ENCODE measurements around the gene IL34.

The IL34 gene

DNA sequence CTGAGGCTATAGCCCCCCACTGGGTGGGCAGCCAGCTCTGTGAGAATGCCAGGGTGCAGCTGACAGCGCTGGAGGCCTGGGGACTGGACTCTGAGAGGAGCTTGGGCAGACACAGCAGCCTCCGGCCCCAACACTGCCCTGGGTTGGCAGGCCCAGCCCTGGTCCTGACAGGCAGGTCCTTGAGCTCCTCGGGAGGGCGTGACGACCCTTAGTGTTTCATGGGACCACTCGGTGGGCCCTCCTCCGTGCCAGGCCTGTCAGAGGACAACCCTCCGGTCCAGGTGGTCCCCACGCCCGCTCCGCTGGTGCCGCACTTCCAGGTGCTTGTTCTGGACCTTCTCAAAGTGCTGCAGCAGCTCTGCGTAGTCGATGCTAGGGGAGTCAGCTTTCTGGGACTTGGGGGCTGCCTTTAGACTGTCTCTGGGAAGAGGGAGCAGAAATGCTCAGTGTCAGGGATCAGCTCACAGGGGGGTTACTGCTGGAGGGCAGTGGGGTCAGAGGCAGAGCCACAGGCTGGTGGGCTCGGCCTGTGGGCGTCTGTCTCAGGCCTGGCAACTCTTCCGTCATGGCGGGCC is 41.4 kb downstream of the IL34 start:
- TF ChIP-seq EZH2phosphoT487 (IDR thresholded peaks at IDR 0.05; ENCODE audit: low read depth), result no peak
- TF ChIP-seq, protein P1, sequence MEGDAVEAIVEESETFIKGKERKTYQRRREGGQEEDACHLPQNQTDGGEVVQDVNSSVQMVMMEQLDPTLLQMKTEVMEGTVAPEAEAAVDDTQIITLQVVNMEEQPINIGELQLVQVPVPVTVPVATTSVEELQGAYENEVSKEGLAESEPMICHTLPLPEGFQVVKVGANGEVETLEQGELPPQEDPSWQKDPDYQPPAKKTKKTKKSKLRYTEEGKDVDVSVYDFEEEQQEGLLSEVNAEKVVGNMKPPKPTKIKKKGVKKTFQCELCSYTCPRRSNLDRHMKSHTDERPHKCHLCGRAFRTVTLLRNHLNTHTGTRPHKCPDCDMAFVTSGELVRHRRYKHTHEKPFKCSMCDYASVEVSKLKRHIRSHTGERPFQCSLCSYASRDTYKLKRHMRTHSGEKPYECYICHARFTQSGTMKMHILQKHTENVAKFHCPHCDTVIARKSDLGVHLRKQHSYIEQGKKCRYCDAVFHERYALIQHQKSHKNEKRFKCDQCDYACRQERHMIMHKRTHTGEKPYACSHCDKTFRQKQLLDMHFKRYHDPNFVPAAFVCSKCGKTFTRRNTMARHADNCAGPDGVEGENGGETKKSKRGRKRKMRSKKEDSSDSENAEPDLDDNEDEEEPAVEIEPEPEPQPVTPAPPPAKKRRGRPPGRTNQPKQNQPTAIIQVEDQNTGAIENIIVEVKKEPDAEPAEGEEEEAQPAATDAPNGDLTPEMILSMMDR (IDR thresholded peaks at IDR 0.05; ENCODE audit: low read depth, low read length), result no peak
- Histone ChIP-seq H3K36me3 (replicated peaks; ENCODE audit: low read depth, low read length) (no peaks in the 10 kb centered on the region), H3K27ac (ENCODE audit: low read length) (no peak overlapping the region), H3K27me3 (ENCODE audit: low read depth, low read length) (no peaks in the 10 kb centered on the region), H3K79me2 (ENCODE audit: low read length) (no peaks in the 10 kb centered on the region), H3K4me2 (ENCODE audit: low read length) (no peak overlapping the region), H3K4me1 (ENCODE audit: low read length) (no peaks in the 10 kb centered on the region), H3K9ac (ENCODE audit: low read length) (no peak overlapping the region), H3K9me3 (ENCODE audit: insufficient read depth, low read length) (no peaks in the 10 kb centered on the region), H4K20me1 (ENCODE audit: insufficient read depth, low read length) (no peaks in the 10 kb centered on the region), H2AFZ (ENCODE audit: low read depth, low read length) (no peak overlapping the region), H3K4me3 (ENCODE audit: low read length) (no peak overlapping the region)

DNA sequence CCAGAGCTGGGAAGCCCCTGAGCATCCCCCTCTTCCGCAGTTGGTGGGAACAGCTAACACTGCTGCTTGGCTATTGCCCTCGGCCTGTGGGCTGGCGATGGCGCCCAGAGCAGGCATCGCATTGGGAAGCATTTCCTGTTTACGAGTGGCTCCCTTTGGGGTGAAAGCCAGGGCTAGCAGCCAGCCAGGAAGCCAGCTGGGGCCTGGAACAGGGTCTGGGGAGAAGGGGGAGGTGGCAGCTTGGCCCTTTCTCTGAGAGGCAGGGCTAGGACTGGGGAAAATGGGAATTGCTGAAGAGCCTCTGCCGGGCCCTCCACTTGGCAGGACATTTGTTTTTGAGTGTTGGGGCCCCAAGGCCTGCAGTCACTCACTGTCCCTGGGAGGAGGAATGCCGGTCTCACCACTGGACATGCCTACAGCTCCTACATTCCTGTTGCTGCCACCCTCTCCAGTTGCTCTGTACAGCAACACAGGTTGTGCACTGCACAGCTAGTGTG is 41.9 kb downstream of the IL34 start:
- TF ChIP-seq, protein P1 (IDR thresholded peaks at IDR 0.05; ENCODE audit: low read depth, low read length), result no peak
- TF ChIP-seq EZH2phosphoT487 (IDR thresholded peaks at IDR 0.05; ENCODE audit: low read depth), result no peak
- H3K79me2 ChIP-seq (ENCODE audit: low read length), result no peaks in the 10 kb centered on the region
- H3K27ac ChIP-seq (ENCODE audit: low read length), result no peak overlapping the region
- H3K4me1 ChIP-seq (ENCODE audit: low read length), result no peaks in the 10 kb centered on the region
- H3K27me3 ChIP-seq (ENCODE audit: low read depth, low read length), result no peaks in the 10 kb centered on the region
- no peaks in the 10 kb centered on the region for H3K9me3 ChIP-seq (ENCODE audit: insufficient read depth, low read length)
- H3K9ac ChIP-seq (ENCODE audit: low read length), result no peak overlapping the region
- no peaks in the 10 kb centered on the region for H3K36me3 ChIP-seq (replicated peaks; ENCODE audit: low read depth, low read length)
- H2AFZ ChIP-seq (ENCODE audit: low read depth, low read length), result no peak overlapping the region
- no peak overlapping the region for H3K4me2 ChIP-seq (ENCODE audit: low read length)
- H3K4me3 ChIP-seq (ENCODE audit: low read length), result no peak overlapping the region
- no peaks in the 10 kb centered on the region for H4K20me1 ChIP-seq (ENCODE audit: insufficient read depth, low read length)

DNA sequence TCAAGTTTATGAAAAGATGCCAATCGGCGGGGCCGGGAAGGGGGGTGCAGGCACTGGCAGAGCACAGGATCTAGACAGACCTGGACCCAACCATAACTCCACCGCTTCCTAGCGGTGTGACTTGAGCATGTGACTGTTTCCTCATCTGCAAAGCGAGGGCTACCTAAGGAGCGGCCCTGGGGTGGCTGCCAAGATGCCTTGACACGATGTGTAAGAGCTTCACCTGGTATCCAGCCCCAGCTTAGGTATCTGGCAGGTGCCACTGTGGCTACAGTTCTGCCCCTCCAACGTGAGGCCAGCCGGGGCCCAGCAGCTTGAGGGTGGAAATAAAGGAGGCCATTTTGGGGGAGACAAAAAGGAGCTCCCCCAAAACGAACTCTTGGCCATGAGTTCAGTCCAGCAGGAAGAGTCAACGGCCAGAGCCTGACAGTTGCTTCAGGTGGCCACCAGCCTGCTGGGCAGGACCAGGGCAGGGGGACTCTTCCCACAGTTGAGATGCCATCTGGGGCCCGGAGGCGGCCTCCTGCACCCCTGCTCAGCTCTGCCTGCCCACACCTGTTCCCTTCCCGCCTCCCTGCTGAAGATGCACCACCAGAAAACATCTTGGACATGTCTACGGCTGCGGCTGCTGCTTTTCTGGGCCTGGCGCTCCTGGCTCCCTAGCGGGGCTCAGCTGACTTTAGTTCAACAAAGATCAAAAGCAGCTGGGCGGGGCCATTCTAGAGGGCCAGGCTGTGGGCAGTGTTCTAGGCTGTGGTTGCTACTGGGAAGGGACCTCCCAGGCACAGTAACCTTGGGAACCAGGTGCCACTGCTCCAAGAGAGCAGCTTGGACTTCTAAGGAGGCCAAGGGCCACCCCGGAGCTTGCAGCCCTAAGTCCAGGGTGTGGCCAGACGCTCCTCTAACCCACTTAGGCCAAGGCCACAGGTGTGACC is 42.9 kb downstream of the IL34 start:
- Histone ChIP-seq H2AFZ (ENCODE audit: low read depth, low read length) (no peak overlapping the region), H3K79me2 (ENCODE audit: low read length) (no peaks in the 10 kb centered on the region), H3K4me1 (ENCODE audit: low read length) (no peaks in the 10 kb centered on the region), H3K9ac (ENCODE audit: low read length) (no peak overlapping the region), H3K4me3 (ENCODE audit: low read length) (no peak overlapping the region), H3K9me3 (ENCODE audit: insufficient read depth, low read length) (no peaks in the 10 kb centered on the region), H3K36me3 (replicated peaks; ENCODE audit: low read depth, low read length) (no peaks in the 10 kb centered on the region), H3K27me3 (ENCODE audit: low read depth, low read length) (no peaks in the 10 kb centered on the region), H3K27ac (ENCODE audit: low read length) (no peak overlapping the region), H4K20me1 (ENCODE audit: insufficient read depth, low read length) (no peaks in the 10 kb centered on the region), H3K4me2 (ENCODE audit: low read length) (no peak overlapping the region)
- no peak for TF ChIP-seq EZH2phosphoT487 (IDR thresholded peaks at IDR 0.05; ENCODE audit: low read depth)
- TF ChIP-seq, protein P1 (IDR thresholded peaks at IDR 0.05; ENCODE audit: low read depth, low read length), result no peak
